ENCODE measurements around the gene APBB1IP. TPM values are rescaled to one million over a fixed set of nuclear protein-coding genes. Genes with fewer than 3 reads are reported as not detected.
"Not testable (repeated sequence)": the region's sequence is repeated elsewhere in the genome, so short reads cannot be mapped to it uniquely, and the experiment has no call there.

Gene APBB1IP
- 0.94 TPM for total RNA-seq

GRCh38 chr10:26437637-26438461 lies at the start of gene APBB1IP:
TSS of gene APBB1IP (plus strand) at chr10:26438341. CDS start at chr10:26492327, 53,986 bp downstream.
- DNase-seq: peak; percentile 13

- no peak for DNase-seq
These were observed 48.6 kb upstream of the APBB1IP start for GRCh38 chr10:26389533-26389932.

- DNase-seq: no peak
These were observed 46.1 kb upstream of the APBB1IP start for GRCh38 chr10:26391701-26392695.

GRCh38 chr10:26398353-26398752 lies 39.8 kb upstream of the APBB1IP start:
- DNase-seq: not testable (repeated sequence)

- no peak for DNase-seq
These were observed 30.7 kb upstream of the APBB1IP start for GRCh38 chr10:26407406-26407969.

GRCh38 chr10:26408858-26409494 lies 29.2 kb upstream of the APBB1IP start:
- no peak for DNase-seq

- DNase-seq: no peak
These were observed 27.8 kb upstream of the APBB1IP start for GRCh38 chr10:26410356-26410755.

GRCh38 chr10:26412932-26413331 lies 25.2 kb upstream of the APBB1IP start:
- DNase-seq: no peak

- no peak for DNase-seq
These were observed 24.8 kb upstream of the APBB1IP start for GRCh38 chr10:26413375-26413774.

- no peak for DNase-seq
These were observed 21.0 kb upstream of the APBB1IP start for GRCh38 chr10:26417136-26417535.

- DNase-seq: no peak
These were observed 15.2 kb upstream of the APBB1IP start for GRCh38 chr10:26422977-26423376.

GRCh38 chr10:26423722-26424121 lies 14.4 kb upstream of the APBB1IP start:
- no peak for DNase-seq

- DNase-seq: no peak
These were observed 7.4 kb upstream of the APBB1IP start for GRCh38 chr10:26430641-26431163.

- no peak for DNase-seq
These were observed 5.2 kb upstream of the APBB1IP start for GRCh38 chr10:26432938-26433337.

GRCh38 chr10:26435852-26436251 lies 2.3 kb upstream of the APBB1IP start:
- no peak for DNase-seq

GRCh38 chr10:26436848-26437247 lies 1.3 kb upstream of the APBB1IP start:
- no peak for DNase-seq

- no peak for DNase-seq
These were observed 597 bp downstream of the APBB1IP start for GRCh38 chr10:26438534-26439341.

- no peak for DNase-seq
These were observed 1.4 kb downstream of the APBB1IP start for GRCh38 chr10:26439406-26440087.

- DNase-seq: no peak
These were observed 1.9 kb downstream of the APBB1IP start for GRCh38 chr10:26440088-26440470.

GRCh38 chr10:26441491-26442214 lies 3.5 kb downstream of the APBB1IP start:
- DNase-seq: no peak

Data from occipital lobe (tissue), 2 donors.